Measurements from ENCODE around the gene DENND11.

The DENND11 gene

GRCh38 chr7:141679014-141679413, 23.0 kb downstream of the DENND11 start:
- TF ChIP-seq CTCF (IDR thresholded peaks at IDR 0.05; ENCODE audit: insufficient read depth, low read length, poor library complexity, severe bottlenecking): no peak
- TF ChIP-seq EZH2phosphoT487 (conservative IDR thresholded peaks at IDR 0.05; ENCODE audit: low read length): no peak

GRCh38 chr7:141676618-141677017, 25.3 kb downstream of the DENND11 start:
- no peak overlapping the region for H2AFZ ChIP-seq (ENCODE audit: low read depth, low read length, severe bottlenecking)
- no peaks in the 10 kb centered on the region for H3F3A ChIP-seq (ENCODE audit: insufficient read depth)
- H3K9ac ChIP-seq (ENCODE audit: low read length): no peak overlapping the region
- no peaks in the 10 kb centered on the region for H3K9me2 ChIP-seq (replicated peaks; ENCODE audit: insufficient read depth, low read length)
- no peaks in the 10 kb centered on the region for H4K20me1 ChIP-seq (ENCODE audit: low read depth, low read length)
- no peaks in the 10 kb centered on the region for H3K79me2 ChIP-seq (ENCODE audit: insufficient read depth, low read length)
- H3K36me3 ChIP-seq (ENCODE audit: low read length): no peaks in the 10 kb centered on the region
- no peak overlapping the region for H3K27ac ChIP-seq (ENCODE audit: low read depth, low read length)
- no peak overlapping the region for H3K4me3 ChIP-seq (ENCODE audit: insufficient read depth, low read length, poor library complexity, severe bottlenecking)
- H3K27me3 ChIP-seq (ENCODE audit: low read length): no peaks in the 10 kb centered on the region
- no peak overlapping the region for H3K4me2 ChIP-seq (ENCODE audit: low read depth, low read length, poor library complexity, severe bottlenecking)
- H3K9me3 ChIP-seq (ENCODE audit: insufficient read depth, low read length): no peaks in the 10 kb centered on the region
- TF ChIP-seq CTCF (IDR thresholded peaks at IDR 0.05; ENCODE audit: insufficient read depth, low read length, poor library complexity, severe bottlenecking) (no peak), EZH2phosphoT487 (conservative IDR thresholded peaks at IDR 0.05; ENCODE audit: low read length) (no peak)

More at GRCh38 chr7:141679014-141679413, 23.0 kb downstream of the DENND11 start:
- H3K27ac ChIP-seq (ENCODE audit: low read depth, low read length): no peak overlapping the region
- H3K36me3 ChIP-seq (ENCODE audit: low read length): no peaks in the 10 kb centered on the region
- no peak overlapping the region for H3K9ac ChIP-seq (ENCODE audit: low read length)
- H3K27me3 ChIP-seq (ENCODE audit: low read length): no peaks in the 10 kb centered on the region
- H3K4me2 ChIP-seq (ENCODE audit: low read depth, low read length, poor library complexity, severe bottlenecking): no peak overlapping the region
- H3F3A ChIP-seq (ENCODE audit: insufficient read depth): no peaks in the 10 kb centered on the region
- no peaks in the 10 kb centered on the region for H3K79me2 ChIP-seq (ENCODE audit: insufficient read depth, low read length)
- no peak overlapping the region for H3K4me3 ChIP-seq (ENCODE audit: insufficient read depth, low read length, poor library complexity, severe bottlenecking)
- no peaks in the 10 kb centered on the region for H3K9me3 ChIP-seq (ENCODE audit: insufficient read depth, low read length)
- no peak overlapping the region for H2AFZ ChIP-seq (ENCODE audit: low read depth, low read length, severe bottlenecking)
- H4K20me1 ChIP-seq (ENCODE audit: low read depth, low read length): no peaks in the 10 kb centered on the region
- H3K9me2 ChIP-seq (replicated peaks; ENCODE audit: insufficient read depth, low read length): no peaks in the 10 kb centered on the region

DNA sequence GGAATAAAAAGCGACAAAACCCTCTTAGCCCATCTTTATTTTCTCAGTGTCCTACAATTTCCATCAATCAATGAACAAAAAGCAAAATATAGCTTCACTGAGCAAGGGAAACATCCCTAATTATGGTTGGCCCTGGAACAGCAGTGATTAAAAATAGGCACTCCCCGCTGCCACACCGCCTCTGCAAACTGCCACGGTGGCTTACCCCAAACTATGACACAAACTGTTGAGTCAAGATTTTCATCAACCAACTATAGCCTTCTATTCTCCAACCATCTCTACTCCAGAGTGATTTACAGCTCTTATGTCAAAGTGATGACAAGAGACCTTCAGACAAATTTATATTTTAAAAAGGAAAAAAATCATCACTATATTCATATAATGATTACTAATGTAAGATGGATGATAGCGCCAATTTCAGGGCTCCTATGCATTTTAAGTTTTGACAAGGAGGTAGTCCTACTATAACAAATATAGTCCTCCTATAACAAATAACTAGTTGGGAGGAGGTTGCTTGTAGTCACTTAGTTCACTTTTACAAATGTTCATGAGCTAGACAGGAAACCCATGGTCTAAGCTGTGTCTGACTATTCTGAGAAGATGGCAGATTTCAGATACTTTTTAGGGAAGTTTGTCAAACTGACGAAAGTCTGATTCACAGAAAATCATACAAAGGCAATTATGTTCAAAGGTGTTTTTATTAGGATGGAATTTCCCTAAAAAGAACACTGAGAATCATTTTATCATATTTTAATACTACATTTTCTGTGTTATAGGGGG, 26.3 kb downstream of the DENND11 start:
- Histone ChIP-seq H4K20me1 (ENCODE audit: low read depth, low read length) (no peaks in the 10 kb centered on the region), H2AFZ (ENCODE audit: low read depth, low read length, severe bottlenecking) (no peak overlapping the region), H3K27me3 (ENCODE audit: low read length) (no peaks in the 10 kb centered on the region), H3F3A (ENCODE audit: insufficient read depth) (no peaks in the 10 kb centered on the region), H3K9me2 (replicated peaks; ENCODE audit: insufficient read depth, low read length) (no peaks in the 10 kb centered on the region), H3K4me2 (ENCODE audit: low read depth, low read length, poor library complexity, severe bottlenecking) (no peak overlapping the region), H3K4me3 (ENCODE audit: insufficient read depth, low read length, poor library complexity, severe bottlenecking) (no peak overlapping the region), H3K9me3 (ENCODE audit: insufficient read depth, low read length) (no peaks in the 10 kb centered on the region), H3K9ac (ENCODE audit: low read length) (no peak overlapping the region), H3K27ac (ENCODE audit: low read depth, low read length) (no peak overlapping the region), H3K79me2 (ENCODE audit: insufficient read depth, low read length) (no peaks in the 10 kb centered on the region), H3K36me3 (ENCODE audit: low read length) (no peaks in the 10 kb centered on the region)
- TF ChIP-seq EZH2phosphoT487 (conservative IDR thresholded peaks at IDR 0.05; ENCODE audit: low read length) (no peak), CTCF (IDR thresholded peaks at IDR 0.05; ENCODE audit: insufficient read depth, low read length, poor library complexity, severe bottlenecking) (no peak)

Data from SU-DHL-6 (cell line).